Keratinocyte (primary cell): ENCODE results near the gene GINS1.

Source experiments
- EZH2 ChIP-seq: IDR thresholded peaks from one replicate; pipeline ENCODE4 v1.6.1; 2012; ENCODE audit warnings: inconsistent platforms, mild to moderate bottlenecking, low read length, moderate library complexity
- TF ChIP-seq, protein P1 (sequence below), 3 experiments: IDR thresholded peaks in 1 of 3; conservative IDR thresholded peaks in 1 of 3; optimal IDR thresholded peaks in 1 of 3; 2 replicates in 2 of 3; 3 replicates in 1 of 3; pipeline versions ENCODE3 to v1.5.1; 2011; ENCODE audit warnings: low read length in 3 of 3, mild to moderate bottlenecking in 3 of 3, moderate library complexity in 2 of 3, control low read depth in 1 of 3, inconsistent platforms in 1 of 3; ENCODE audit not compliant: insufficient read depth in 2 of 3; ENCODE audit errors: extremely low read depth in 1 of 3

DNA sequence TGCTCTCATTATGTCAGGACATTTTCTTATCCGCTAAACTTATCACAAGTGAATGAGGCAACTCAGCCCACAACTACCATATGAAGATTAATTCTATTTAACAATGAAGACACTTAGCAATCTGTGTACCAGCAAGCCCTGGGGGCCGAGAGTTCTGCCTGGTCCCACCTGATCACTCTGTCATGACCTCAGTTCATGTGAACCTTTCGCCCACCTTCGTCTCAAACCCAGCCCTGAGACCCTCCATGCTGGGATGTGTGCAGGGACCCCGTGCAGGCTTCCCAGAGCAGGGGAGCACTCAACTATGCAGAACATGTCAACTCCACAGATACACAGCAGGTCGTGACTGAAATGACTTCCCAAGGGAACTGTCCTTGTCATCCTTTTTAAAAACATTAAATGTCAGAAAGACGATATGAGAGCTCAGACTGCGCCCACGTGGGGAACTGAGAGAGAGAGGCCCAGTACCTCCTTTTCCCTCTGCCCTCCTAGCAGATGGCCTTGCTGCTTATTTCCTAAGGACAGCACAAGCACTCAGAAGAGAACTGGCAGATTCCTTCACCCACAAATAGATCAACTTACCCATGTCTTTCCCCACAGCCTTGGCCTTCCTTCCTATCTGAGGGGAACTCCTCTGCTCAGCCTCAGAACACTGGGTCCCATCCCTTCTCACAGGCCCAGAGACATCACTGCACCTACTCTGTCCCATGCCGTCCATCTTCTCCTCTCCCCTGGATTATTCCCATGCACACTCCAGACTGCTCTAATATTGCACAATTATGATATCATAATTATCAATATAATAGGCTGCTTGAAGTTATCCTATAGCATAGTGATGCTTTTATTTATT is 28.4 kb upstream of the GINS1 start:
- TF ChIP-seq, protein P1, sequence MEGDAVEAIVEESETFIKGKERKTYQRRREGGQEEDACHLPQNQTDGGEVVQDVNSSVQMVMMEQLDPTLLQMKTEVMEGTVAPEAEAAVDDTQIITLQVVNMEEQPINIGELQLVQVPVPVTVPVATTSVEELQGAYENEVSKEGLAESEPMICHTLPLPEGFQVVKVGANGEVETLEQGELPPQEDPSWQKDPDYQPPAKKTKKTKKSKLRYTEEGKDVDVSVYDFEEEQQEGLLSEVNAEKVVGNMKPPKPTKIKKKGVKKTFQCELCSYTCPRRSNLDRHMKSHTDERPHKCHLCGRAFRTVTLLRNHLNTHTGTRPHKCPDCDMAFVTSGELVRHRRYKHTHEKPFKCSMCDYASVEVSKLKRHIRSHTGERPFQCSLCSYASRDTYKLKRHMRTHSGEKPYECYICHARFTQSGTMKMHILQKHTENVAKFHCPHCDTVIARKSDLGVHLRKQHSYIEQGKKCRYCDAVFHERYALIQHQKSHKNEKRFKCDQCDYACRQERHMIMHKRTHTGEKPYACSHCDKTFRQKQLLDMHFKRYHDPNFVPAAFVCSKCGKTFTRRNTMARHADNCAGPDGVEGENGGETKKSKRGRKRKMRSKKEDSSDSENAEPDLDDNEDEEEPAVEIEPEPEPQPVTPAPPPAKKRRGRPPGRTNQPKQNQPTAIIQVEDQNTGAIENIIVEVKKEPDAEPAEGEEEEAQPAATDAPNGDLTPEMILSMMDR (optimal IDR thresholded peaks at IDR 0.05 in 1 of 3, IDR thresholded peaks at IDR 0.05 in 1 of 3, conservative IDR thresholded peaks at IDR 0.05 in 1 of 3; ENCODE audit: extremely low read depth in 1 of 3, insufficient read depth in 2 of 3, low read length in 3 of 3) = no peak
- no peak for TF ChIP-seq EZH2
